H9 (cell line): ENCODE data around the gene CD27. TPM values are rescaled to one million over a fixed set of nuclear protein-coding genes. Genes with fewer than 3 reads are reported as not detected.

Source experiments
- DNase-seq: peaks from one replicate; pipeline ENCODE4 v3.0.0-alpha.2; 2017
- H2AFZ ChIP-seq: one replicate; pipeline ENCODE4 v1.6.1; 2013; ENCODE audit warnings: mild to moderate bottlenecking, low read length, control low read depth, moderate library complexity
- H2AK5ac ChIP-seq: 2 replicates; pipeline ENCODE4 v1.6.1; 2013; ENCODE audit warnings: low read length, control low read depth, mixed read lengths; ENCODE audit not compliant: insufficient read length
- H2BK120ac ChIP-seq: one replicate; pipeline ENCODE4 v1.6.1; 2013; ENCODE audit warnings: low read depth, mild to moderate bottlenecking, low read length, control low read depth, inconsistent platforms; ENCODE audit not compliant: poor library complexity, severe bottlenecking
- H2BK12ac ChIP-seq: 2 replicates; pipeline ENCODE4 v1.6.1; 2013; ENCODE audit warnings: low read length, control low read depth, mixed read lengths, low read depth; ENCODE audit not compliant: insufficient read length
- H2BK15ac ChIP-seq: 2 replicates; pipeline ENCODE4 v1.6.1; 2013; ENCODE audit warnings: low read depth, low read length, control low read depth
- H2BK20ac ChIP-seq: one replicate; pipeline ENCODE4 v1.6.1; 2013; ENCODE audit warnings: low read depth, mild to moderate bottlenecking, low read length, control low read depth, inconsistent platforms; ENCODE audit not compliant: poor library complexity, severe bottlenecking
- H2BK5ac ChIP-seq: 2 replicates; pipeline ENCODE4 v1.6.1; 2013; ENCODE audit warnings: low read length, control low read depth, mixed read lengths; ENCODE audit not compliant: insufficient read length
- H3K14ac ChIP-seq: 2 replicates; pipeline ENCODE4 v1.6.1; 2013; ENCODE audit warnings: low read length, control low read depth; ENCODE audit not compliant: insufficient read depth
- H3K18ac ChIP-seq: 2 replicates; pipeline ENCODE4 v1.6.1; 2013; ENCODE audit warnings: low read depth, mild to moderate bottlenecking, mixed read lengths, low read length, control low read depth; ENCODE audit not compliant: insufficient read length
- H3K23ac ChIP-seq: 2 replicates; pipeline ENCODE4 v1.6.1; 2013; ENCODE audit warnings: low read length, control low read depth, mixed read lengths, low read depth; ENCODE audit not compliant: insufficient read length
- H3K23me2 ChIP-seq: 2 replicates; pipeline ENCODE4 v1.6.1; 2013; ENCODE audit warnings: low read depth, mild to moderate bottlenecking, mixed read lengths, low read length, control low read depth; ENCODE audit not compliant: insufficient read length, poor library complexity, severe bottlenecking
- H3K27ac ChIP-seq: 2 replicates; pipeline ENCODE4 v1.5.1; 2013; ENCODE audit warnings: low read length, control low read depth, mixed read lengths, low read depth; ENCODE audit not compliant: insufficient read length
- H3K27me3 ChIP-seq: 2 replicates; pipeline ENCODE4 v1.6.1; 2013; ENCODE audit warnings: low read length, control low read depth, inconsistent platforms; ENCODE audit not compliant: insufficient read depth
- H3K4ac ChIP-seq: 2 replicates; pipeline ENCODE4 v1.6.1; 2013; ENCODE audit warnings: low read depth, mild to moderate bottlenecking, control low read depth, inconsistent platforms, low read length, moderate library complexity
- H3K4me1 ChIP-seq: 2 replicates; pipeline ENCODE4 v1.6.1; 2013; ENCODE audit warnings: low read length, control low read depth, inconsistent platforms; ENCODE audit not compliant: insufficient read depth
- H3K4me2 ChIP-seq: 2 replicates; pipeline ENCODE4 v1.6.1; 2013; ENCODE audit warnings: low read length, control low read depth, mixed read lengths; ENCODE audit not compliant: insufficient read length, insufficient read depth
- H3K56ac ChIP-seq: 2 replicates; pipeline ENCODE4 v1.6.1; 2013; ENCODE audit warnings: low read depth, mild to moderate bottlenecking, mixed read lengths, low read length, control low read depth; ENCODE audit not compliant: insufficient read length
- H3K79me1 ChIP-seq: 2 replicates; pipeline ENCODE4 v1.6.1; 2013; ENCODE audit warnings: low read depth, mild to moderate bottlenecking, moderate library complexity, low read length, control low read depth, inconsistent platforms; ENCODE audit not compliant: insufficient read depth, poor library complexity, severe bottlenecking
- H3K79me2 ChIP-seq: 2 replicates; pipeline ENCODE4 v1.6.1; 2013; ENCODE audit warnings: low read length, control low read depth, inconsistent platforms; ENCODE audit not compliant: insufficient read depth
- H3K9ac ChIP-seq: 2 replicates; pipeline ENCODE4 v1.6.1; 2013; ENCODE audit warnings: low read length, control low read depth, mixed read lengths; ENCODE audit not compliant: insufficient read length; ENCODE audit errors: extremely low read depth
- H3K9me3 ChIP-seq: one replicate; pipeline ENCODE4 v1.6.1; 2013; ENCODE audit warnings: low read depth, low read length, inconsistent platforms; ENCODE audit not compliant: control insufficient read depth
- H3T11ph ChIP-seq: one replicate; pipeline ENCODE4 v1.6.1; 2013; ENCODE audit warnings: mild to moderate bottlenecking, low read length, control low read depth, inconsistent platforms
- H4K20me1 ChIP-seq: one replicate; pipeline ENCODE4 v1.6.1; 2013; ENCODE audit not compliant: control insufficient read depth, insufficient read length, insufficient read depth
- H4K5ac ChIP-seq: 2 replicates; pipeline ENCODE4 v1.6.1; 2013; ENCODE audit warnings: low read depth, mild to moderate bottlenecking, mixed read lengths, low read length, control low read depth; ENCODE audit not compliant: insufficient read length
- H4K8ac ChIP-seq: replicated peaks from 2 replicates; pipeline ENCODE4 v1.6.1; 2013; ENCODE audit warnings: low read length, control low read depth, mixed read lengths, low read depth; ENCODE audit not compliant: insufficient read length
- H4K91ac ChIP-seq: 2 replicates; pipeline ENCODE4 v1.6.1; 2013; ENCODE audit warnings: low read depth, mild to moderate bottlenecking, moderate library complexity, mixed read lengths, low read length, control low read depth; ENCODE audit not compliant: insufficient read length
- H3K27ac Mint-ChIP-seq, 3 experiments: 2 replicates in 2 of 3; 3 replicates in 1 of 3; pipeline ENCODE4 v1.8.0; 2020 to 2021; ENCODE audit warnings: mixed read lengths in 3 of 3, mild to moderate bottlenecking in 1 of 3, moderate library complexity in 1 of 3
- H3K27me3 Mint-ChIP-seq: 2 replicates; pipeline ENCODE4 v1.8.0; 2021; ENCODE audit warnings: low read depth, mild to moderate bottlenecking, moderate library complexity, mixed read lengths
- H3K36me3 Mint-ChIP-seq, 3 experiments: 2 replicates in 2 of 3; 3 replicates in 1 of 3; pipeline ENCODE4 v1.8.0; 2020 to 2021; ENCODE audit warnings: low read depth in 3 of 3, mixed read lengths in 3 of 3; ENCODE audit not compliant: insufficient read depth in 1 of 3
- H3K4me1 Mint-ChIP-seq, 2 experiments: 2 replicates each; pipeline ENCODE4 v1.8.0; 2020; ENCODE audit warnings: mixed read lengths in 2 of 2
- H3K4me3 Mint-ChIP-seq, 2 experiments: 2 replicates in 1 of 2; 3 replicates in 1 of 2; pipeline ENCODE4 v1.8.0; 2020 to 2021; ENCODE audit warnings: mild to moderate bottlenecking in 2 of 2, mixed read lengths in 2 of 2, moderate library complexity in 1 of 2
- H3K9me3 Mint-ChIP-seq, 2 experiments: 2 replicates in 1 of 2; 3 replicates in 1 of 2; pipeline ENCODE4 v1.8.0; 2020; ENCODE audit warnings: mild to moderate bottlenecking in 2 of 2, mixed read lengths in 2 of 2, moderate library complexity in 1 of 2
- WGBS: extraction: QIAGEN DNeasy Blood & Tissue Kit; methylation state at CpG from one replicate; pipeline ENCODE4 v1.1.7; 2013; ENCODE audit warnings: missing lambda C conversion rate, low lambda C conversion rate, mixed read lengths; ENCODE audit not compliant: insufficient read length; ENCODE audit errors: extremely low coverage; 5-methylcytosine and 5-hydroxymethylcytosine counted together
- total RNA-seq: library from RNA; stranded (reverse); gene quantifications from 2 replicates; pipeline ENCODE4 v1.2.1, GENCODE V29; 2021
- TF ChIP-seq, protein P1 (sequence below): fragments of 200-600 bp; sonication (generic); conservative IDR thresholded peaks from 3 replicates; pipeline ENCODE4 v1.8.0; 2021; ENCODE audit warnings: antibody characterized with exemption, mild to moderate bottlenecking

CD27 gene
- total RNA-seq, 1 experiment from 2014 or later: 0.37 TPM

DNA sequence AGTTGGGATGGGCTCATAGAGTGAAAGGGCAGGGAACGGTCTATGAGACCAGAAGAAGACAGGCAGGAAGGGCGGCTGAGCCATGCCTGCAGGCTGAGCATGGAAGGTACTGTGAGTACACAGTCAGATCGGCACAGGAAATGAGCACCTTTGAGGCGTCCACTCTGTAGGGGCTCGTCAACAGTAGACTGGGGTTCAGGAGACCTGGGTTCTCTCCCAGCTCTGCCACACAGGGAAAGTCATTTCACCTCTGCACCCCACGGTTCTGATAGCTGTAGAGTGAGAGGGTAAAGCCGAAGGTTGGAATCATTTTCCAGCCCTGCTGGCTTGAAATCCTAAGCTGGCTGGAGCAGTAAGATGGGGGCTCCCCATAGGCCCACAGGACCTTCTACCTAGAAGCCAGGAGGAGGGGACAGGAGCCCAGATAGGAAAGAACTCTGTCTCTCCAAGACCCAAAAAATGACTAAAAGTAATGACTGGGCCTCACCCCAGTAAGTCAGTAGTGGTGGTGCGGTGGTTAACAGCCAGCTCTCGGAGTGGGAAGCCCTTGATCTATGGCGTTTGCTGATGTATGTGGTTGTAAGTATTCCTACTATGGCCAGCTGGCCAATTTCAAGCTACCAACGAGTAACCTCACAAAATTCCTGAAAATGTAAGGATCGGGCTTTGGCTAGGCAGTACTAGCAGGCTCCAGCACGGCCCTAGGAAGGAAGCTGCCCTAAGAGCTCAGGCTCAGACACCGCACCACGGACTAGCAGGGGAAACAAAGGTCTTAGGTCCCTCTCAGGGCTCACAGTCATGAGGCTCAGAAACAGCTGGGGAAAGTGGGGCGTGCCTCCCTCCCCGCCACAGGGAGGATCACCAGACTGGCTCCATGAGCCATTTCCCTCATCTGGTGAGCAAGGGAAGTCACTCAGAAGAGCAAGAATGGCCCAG, 10.3 kb upstream of the CD27 start:
- H4K8ac ChIP-seq: no peak overlapping the region
- H3K4me1 ChIP-seq: no peaks in the 10 kb centered on the region; the same call in 1 of the 2 replicates
- no peaks in the 10 kb centered on the region; a peak in 1 of 7 replicates for H3K36me3 Mint-ChIP-seq
- no peak overlapping the region for H2AK5ac ChIP-seq
- H3K4me2 ChIP-seq: no peak overlapping the region
- no peaks in the 10 kb centered on the region for H3K27me3 ChIP-seq
- no peak overlapping the region for H3K18ac ChIP-seq
- no CpG with 5 or more reads among the region's 17 CpGs for WGBS
- H3K27me3 Mint-ChIP-seq: no peaks in the 10 kb centered on the region; the same call in 1 of the 2 replicates
- H3K9ac ChIP-seq: no peak overlapping the region
- no peaks in the 10 kb centered on the region for H3K79me1 ChIP-seq
- H2AFZ ChIP-seq: no peak overlapping the region
- no peaks in the 10 kb centered on the region for H3K79me2 ChIP-seq
- no peak overlapping the region for H3K23ac ChIP-seq
- TF ChIP-seq, protein P1, sequence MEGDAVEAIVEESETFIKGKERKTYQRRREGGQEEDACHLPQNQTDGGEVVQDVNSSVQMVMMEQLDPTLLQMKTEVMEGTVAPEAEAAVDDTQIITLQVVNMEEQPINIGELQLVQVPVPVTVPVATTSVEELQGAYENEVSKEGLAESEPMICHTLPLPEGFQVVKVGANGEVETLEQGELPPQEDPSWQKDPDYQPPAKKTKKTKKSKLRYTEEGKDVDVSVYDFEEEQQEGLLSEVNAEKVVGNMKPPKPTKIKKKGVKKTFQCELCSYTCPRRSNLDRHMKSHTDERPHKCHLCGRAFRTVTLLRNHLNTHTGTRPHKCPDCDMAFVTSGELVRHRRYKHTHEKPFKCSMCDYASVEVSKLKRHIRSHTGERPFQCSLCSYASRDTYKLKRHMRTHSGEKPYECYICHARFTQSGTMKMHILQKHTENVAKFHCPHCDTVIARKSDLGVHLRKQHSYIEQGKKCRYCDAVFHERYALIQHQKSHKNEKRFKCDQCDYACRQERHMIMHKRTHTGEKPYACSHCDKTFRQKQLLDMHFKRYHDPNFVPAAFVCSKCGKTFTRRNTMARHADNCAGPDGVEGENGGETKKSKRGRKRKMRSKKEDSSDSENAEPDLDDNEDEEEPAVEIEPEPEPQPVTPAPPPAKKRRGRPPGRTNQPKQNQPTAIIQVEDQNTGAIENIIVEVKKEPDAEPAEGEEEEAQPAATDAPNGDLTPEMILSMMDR: no peak
- no peak overlapping the region for H4K5ac ChIP-seq
- H2BK12ac ChIP-seq: no peak overlapping the region
- H2BK15ac ChIP-seq: no peak overlapping the region
- H3T11ph ChIP-seq: no peak overlapping the region
- H3K9me3 ChIP-seq: no peaks in the 10 kb centered on the region
- no peak overlapping the region for H3K4ac ChIP-seq
- no peaks in the 10 kb centered on the region for H4K20me1 ChIP-seq
- no peak overlapping the region for H2BK120ac ChIP-seq
- H3K14ac ChIP-seq: no peak overlapping the region
- H3K4me3 Mint-ChIP-seq: peak overlapping the region in 1 of 2 experiments; percentile 47; a peak in 3 of 5 replicates
- peaks cover 13 to 23% of the 10 kb centered on the region in 2 experiments for H3K4me1 Mint-ChIP-seq
- DNase-seq: no peak
- H3K27ac ChIP-seq: no peak overlapping the region
- H4K91ac ChIP-seq: no peak overlapping the region
- no peak overlapping the region for H2BK20ac ChIP-seq
- no peaks in the 10 kb centered on the region for H3K23me2 ChIP-seq
- no peak overlapping the region for H3K56ac ChIP-seq
- peak overlapping the region in 2 of 3 experiments; percentile 34 to 55; a peak in 2 of 7 replicates for H3K27ac Mint-ChIP-seq
- 0 out of 5 replicates have a peak, but pooled peaks cover 0 to 2% of the 10 kb centered on the region in 2 experiments for H3K9me3 Mint-ChIP-seq
- H2BK5ac ChIP-seq: no peak overlapping the region
